HG03095 (cell line): ENCODE data around the gene S100A10.

Experiments
- ATAC-seq: cut with Tn5 transposase; IDR thresholded peaks from one replicate; pipeline ENCODE4 v1.9.1; 2021; ENCODE audit warnings: moderate library complexity; ENCODE audit not compliant: unreplicated experiment

Gene S100A10

DNA sequence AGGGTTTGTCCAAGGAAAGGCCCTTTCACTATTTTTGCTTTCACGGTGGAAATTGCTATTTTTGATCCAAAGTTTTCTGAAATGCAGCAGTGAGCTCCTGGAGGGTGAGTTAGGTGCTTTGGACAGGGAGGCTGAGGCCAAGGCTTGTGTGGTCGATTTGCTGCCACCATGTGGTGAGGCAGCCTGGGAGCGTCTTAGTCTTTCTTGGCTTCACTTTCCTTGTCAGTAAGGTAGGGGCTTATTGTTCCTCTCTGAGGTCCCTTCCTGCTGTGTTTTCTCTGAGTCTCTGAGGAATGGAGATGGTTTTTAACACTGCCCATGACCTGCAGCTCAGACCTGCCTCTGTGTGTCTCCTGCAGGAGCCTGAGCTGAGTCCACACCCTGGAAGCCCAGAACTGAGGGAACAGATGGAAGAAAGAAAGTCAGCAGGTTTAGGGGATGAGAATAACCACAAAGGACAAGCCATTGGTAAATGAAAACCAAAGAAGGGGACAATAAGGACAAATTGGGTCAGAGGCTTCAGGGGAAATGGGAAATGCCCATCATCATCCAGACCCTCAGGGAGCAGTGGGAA, 20.1 kb upstream of the S100A10 start:
- no peak for ATAC-seq

DNA sequence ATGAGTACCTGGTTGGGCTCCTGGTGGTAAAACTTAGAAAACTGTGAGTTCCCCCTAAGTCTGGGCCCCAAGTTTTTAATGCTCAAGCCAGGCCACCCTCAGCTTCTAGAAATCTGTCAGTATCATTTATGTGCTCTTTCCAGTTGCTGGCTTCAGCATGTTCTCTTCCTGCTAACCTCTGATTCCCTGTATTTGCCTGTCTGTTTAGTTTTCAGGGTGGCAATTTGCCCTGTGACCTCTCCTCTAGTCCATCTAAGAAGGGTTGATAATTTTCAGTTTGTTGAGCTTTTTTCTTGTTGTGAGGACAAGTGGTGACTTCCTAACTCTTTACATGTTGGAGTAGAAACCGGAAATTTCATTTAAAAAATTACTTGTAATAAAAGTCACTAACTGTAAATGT, 16.0 kb upstream of the S100A10 start:
- no peak for ATAC-seq

DNA sequence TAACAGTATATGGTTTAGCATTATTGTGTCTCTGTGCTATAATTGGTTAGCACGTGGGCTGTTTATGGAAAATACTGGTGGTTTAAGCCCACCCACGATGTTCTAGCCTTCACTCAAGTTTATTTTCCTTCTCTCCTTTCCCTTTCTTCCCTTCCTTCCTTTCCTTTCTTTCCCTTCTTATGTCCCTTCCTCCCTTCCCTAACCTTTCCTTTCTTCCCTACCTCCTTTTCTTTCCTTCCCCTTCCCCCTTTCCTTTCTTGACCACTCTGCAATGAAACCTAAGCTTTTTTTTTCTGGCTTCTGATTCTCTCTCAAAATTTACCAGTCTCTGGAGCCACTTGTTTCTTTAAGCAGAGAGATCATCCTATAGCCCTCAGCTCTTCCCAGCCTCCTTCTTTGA, 13.4 kb upstream of the S100A10 start:
- ATAC-seq: no peak

DNA sequence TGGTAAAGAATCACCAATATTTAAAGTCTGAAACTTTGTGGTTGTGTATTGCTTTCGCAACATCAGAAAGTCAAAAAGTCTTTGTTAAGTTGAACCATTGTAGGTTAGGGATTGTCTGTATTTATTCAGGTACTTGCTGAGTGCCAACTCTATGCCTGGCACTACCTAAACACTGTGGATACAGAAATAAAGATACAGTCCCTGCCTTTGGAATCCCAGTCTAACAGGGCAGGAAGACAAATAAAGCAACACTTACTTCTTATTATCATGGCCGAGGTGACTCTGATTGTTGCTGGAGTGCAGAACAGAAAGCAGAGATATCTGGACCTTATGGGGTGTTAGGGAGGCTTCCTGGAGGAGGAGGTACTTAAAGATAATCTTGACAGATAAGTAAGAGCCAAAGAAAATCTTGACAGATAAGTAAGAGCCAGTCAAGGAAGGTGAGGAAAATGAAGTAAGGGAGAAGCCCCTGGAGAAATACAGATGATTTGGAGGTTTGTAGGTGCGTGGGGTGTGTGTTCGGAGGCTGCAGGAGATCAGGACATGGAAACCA, 11.8 kb upstream of the S100A10 start:
- no peak for ATAC-seq

DNA sequence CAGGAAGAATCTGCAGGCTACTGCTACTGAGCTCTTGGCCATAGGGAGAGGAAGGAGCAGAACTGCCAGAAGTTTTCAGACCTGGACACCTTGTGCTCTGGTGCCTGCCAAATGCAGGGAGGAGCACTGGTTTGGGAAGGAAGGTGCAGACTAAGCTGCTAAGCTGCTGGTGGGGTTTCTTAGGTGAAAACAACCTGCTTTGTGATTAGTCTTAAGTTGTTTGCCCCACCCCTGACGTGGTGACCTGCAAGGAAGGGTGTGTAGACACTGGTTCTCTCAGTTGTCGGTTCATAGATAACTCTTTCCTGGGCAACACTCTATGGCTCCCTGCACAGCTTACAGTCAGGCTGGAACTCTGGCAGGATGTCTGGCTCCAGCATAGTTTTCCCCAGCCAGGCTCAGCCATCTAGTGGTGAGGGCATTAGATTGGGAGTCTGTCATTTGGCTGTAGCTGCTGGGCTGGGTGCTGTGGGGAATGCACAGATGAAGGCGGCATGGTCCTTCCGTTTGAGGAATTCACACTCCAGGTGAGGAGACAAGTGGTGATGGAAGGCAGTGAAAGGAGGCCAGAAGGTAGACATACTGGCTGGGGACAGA, 10.3 kb upstream of the S100A10 start:
- no peak for ATAC-seq

DNA sequence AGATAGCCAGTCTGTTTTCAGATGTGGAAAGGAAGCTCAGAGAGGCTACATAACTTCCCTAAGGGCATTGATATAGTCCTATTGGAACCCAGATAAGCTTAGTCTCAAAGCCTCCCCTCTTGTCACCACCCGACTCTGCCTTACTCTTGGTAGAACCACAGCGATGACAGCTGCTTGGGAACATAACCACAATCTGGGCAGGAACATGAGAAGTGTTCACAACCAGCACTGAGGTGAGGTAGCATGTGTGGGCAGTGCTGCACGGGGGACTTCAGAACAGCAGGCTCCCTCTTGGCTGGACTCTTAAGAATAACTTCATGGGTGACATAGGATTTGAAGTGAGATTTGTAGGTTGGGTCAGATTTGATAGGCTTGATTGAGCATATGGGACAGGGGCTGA, 9.3 kb upstream of the S100A10 start:
- no peak for ATAC-seq

DNA sequence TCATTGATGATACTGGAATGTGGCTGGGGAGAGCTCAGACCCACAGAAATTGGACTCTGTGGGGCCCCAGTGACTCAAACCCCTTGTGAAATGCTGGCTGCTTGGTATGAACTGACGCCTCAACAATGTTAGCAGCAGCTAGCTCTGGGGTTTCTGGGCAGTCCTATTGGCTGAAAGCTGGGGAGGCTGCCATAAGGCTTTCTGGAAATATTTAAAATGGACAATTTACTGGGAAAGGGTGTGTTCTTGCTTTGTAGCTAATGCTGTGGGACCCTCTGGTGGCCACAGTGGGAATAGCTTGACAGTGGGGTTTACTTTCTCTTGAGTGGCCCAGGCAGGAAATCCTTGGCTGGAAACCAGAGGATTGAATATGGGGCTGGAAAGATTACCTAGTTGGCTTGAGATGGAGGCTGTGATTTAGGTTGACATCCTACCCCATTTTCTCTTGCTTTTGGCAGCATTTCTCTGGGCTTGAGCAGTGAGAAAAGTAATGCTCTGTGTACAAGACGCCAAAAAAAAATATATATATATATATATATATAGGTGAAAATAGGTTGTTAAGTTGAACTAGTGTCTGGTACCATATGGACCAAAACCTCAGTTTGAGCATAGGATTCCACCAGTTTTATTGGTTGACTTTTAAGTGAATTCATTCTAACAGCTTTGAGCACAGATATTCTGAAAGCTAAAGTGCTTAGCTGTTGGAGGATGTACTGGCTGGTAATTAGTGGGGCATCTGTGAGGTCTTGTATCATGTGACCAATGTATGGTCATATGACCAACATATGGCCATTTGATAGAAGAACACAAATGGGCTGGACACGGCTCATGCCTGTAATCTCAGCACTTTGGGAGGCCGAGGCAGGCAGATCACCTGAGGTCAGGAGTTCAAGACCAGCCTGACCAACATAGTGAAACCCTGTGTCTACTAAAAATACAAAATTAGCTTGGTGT, 8.2 kb upstream of the S100A10 start:
- no peak for ATAC-seq

DNA sequence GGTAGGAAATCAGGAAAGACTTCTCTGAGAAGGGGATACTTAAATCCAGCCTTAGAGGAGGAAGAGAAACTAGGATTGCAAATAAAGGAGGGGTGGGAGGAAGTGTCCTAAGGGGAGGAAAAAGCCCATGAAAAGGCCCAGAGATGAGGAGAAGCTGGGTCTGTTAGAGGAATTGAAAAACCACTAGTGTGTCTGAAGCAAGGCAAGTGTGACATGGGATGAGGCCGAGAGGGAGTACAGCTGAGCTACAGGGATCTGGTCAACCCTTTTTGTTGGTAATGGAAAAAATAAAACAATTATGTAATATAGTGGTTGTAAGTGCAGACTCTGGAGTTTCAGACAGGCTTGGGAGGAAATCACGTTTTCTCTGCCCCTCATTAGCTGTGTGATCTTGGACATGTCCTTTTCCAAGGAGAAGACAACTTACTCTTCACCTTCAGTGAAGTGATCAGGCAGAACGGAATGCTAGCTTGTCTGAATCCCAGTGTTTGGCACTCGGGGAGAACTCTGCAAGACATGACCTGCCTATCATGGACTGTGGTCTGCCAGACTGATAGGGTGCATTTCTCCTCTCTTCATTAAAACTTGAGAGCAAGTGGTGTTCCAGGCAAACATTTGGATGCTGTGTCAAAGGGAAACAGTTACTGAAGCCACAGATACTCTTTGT, 7.4 kb upstream of the S100A10 start:
- ATAC-seq: no peak

DNA sequence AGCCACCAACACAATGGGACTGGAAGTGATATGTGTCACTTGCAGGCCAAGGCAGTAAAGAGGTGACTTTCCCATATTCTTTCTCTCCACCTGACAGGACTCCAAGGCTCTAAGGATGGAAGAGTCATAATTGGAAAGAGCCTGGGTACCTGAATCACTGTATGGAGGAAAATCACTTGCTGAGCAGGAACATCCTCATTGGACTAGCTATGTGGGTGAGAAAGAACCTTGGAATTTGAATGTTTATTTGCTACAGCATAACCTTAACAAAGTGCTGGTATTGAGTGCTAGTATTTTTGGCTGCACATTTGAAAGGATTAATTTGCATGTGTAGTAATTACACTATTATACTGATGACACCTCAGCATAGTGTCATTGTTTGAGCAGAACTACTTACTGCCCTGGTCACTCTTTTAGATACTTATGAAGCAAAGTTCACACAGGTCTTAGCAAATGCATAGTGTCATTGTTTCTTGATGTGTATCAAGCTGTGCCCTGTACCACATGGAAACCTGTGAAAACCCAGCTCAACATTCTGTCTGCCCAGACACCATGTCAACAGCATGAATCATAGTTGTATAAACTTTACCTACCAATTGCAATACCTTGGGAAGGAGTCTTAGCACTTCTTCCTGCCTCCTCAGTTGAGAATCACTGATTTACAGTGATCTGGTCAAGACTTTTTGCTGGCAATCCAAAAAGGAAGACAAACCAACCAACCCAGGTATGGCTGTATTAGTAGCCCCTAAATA, 5.1 kb upstream of the S100A10 start:
- no peak for ATAC-seq

DNA sequence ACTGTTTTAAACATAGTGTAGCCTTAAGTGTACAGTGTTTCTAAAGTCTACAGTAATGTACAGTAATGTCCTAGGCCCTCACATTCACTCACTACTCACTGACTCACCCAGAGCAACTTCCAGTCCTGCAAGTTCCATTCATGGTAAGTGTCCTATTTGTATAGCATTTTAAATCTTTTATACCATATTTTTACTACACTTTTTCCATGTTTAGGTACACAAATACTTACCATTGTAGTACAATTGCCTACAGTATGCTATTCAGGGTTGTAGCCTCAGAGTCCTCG, 3.6 kb upstream of the S100A10 start:
- no peak for ATAC-seq

DNA sequence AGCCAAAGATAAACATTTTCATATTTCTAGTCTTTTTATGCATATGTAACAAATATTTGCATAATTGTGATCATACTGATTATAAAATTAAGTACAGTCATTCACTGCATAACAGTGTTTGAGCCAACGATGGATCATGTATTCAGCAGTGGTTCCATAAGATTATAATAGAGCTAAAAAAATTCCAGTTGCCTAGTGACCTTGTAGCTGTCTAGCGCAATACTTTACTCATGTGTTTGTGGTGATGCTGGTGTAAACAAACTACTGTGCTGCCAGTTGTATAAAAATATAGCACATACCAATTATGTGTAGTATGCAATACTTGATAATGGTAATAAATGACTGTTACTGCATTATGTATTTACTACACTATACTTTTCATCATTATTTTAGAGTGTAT, 2.1 kb upstream of the S100A10 start:
- ATAC-seq: no peak

DNA sequence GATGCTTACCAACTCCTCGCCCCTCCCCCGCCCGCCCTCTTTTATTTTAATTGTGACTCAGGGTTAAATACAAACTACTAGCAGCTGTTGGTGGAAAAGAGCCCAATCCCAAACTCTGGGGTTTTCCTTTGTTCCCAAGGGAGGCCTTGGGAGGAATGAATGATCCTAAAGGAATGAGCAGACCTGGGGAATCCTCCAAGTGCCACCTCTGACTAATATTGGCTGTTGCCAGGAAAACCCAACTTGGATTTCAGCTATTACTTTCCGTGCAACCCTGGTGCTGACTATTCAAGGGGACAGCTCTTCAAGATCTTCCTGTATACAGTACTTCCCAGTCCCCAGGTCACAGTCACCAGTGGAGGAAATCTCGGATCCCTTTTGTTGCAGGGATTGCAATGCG, 1.3 kb upstream of the S100A10 start:
- ATAC-seq: no peak

DNA sequence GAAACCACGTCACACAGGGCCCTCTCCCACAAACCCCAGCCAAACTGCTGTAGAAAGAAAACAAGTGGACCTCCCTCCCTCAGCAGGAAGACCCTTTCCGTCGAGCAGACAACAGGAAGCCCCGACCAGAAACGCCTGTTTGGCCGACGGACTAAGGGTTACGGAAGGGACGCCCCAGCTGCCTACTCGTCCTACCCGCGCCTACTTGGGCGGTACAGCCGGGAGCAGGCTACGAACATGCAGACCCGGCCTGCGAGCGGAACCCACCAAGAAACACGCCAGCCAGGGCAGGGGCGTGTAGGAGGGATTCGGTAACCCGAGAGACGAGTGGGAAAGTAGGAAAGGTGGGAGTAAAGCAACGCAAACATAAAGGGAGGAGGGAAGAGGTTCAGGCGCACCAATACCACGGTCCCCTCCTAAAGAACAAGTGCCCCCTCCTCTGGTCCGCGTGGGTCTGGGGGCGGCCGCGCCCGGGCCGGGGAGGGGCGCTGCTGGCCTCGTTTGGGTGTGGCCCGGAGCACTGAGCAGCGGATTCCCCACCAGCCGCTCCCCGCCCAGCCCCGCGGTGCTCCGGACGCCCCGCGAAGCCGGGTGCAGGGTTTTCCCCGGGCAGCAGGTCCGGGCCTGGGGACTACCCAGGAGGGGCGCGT, 450 bp downstream of the S100A10 start:
- ATAC-seq: no peak

DNA sequence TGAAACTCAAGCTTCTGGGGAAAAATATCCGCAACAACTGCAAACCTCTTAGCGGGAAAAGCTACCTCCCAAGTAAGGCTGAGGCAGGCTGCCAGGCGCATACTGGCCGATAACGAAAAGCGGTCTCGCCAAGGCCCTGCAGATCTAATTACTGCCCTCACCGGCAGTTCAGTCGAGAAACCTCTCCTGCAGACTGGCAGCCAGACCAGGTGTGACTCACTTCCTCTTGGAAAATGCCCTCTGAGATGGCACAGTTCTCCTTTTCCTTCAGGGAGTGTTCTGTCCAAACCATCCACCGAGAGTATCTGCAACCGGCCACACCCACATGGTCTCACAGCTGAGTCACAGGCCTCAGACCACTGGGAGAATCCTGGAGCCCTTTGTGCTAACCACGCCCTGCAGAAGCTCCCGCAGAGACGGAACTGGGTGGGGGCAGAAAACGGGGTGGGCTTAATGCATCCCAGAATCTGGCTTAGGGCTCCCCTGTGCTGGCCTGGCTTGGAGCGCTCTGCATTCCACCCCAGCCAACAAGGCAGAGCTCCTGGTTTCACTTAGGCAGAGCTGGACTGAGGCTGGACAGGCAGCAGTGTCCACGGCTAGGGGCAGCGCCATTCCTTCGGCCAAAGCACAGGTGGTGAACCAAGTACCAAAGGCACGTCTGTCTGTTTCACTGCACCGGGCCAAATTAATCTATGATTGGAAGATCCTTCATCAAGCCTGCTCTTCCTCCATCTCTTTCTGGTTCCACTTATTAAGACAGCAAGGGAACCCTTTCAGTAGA, 1.2 kb downstream of the S100A10 start:
- no peak for ATAC-seq

DNA sequence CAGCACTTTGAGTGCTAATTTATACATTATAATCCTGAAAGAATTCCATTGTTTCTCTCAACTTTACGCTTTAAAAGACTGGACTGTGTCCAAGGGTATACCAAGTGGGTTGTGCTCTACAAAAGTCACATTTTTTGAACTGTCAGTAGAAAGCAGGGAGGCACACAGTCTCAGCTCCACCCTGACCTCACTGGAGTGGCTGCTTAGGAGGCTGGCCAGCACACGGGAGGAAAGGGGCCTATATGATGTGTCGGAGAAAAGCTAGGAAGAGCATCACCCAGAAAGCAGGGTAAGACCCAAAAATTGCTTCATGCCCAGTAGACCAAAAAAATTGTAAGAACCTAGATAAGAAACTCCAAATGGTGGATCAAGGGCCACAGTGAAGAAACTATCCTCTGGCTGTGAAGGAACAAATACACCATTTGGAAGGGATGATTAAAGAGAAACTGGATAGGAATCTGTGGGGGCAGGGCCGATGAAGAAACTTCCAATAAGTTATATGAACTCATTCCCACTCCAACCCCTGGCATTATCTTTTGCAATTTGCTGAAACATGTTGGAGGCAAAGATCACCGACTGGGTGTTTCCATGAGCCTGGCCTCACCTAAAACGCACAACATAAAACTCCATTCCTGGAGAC, 1.9 kb downstream of the S100A10 start:
- no peak for ATAC-seq

DNA sequence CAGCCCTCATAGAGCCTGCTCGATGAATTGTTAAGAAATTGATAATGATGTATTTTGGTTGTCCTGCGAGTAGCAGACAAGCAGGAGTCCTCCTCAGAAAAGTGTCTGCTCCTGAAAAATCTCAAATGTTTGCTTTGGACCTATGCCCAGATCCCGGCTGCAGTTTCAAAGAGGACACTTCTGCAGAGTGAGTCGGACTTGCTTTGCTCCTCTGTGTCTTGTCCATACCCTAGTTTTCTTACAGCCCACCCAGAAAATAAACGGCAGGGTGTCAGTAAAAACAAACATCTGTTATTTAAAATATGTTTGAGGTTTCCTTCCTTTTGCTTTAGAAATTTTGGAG, 2.8 kb downstream of the S100A10 start:
- no peak for ATAC-seq

DNA sequence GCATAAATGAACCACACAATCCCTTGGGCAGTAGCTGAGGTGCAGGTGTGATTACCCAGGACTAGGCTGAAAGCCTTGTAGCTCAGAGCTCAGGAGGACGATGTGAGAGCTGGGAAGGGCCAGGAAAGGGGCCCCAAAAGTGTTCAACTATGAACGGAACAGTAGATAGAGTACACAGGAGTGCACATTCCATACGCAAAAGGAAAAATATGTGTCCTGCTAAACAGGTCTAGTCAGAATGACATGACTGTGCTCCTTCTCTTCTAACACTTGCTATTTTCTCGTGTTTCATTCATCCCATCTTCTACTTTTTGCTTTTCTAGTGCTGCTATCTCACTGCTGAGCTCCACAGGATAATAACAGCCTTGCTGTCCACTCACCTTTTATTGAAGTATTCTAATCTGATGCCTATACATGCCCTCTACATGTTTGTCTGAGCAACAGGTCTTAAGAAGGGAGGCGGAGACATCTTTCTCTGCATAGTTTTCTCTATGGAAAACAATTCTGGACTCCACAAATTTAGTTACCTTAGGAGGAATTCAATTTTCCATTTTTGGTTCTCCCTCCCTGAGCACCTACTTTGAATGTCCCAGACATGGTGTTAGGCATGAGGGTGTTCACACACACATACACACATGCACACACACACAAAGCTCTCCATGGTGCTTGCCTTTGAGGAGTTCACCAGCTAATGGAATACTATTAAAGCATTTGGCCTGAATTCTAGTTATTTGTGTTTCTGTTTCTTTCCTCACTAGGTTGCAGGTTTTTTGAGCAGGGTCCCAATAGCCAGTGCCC, 3.4 kb downstream of the S100A10 start:
- no peak for ATAC-seq

DNA sequence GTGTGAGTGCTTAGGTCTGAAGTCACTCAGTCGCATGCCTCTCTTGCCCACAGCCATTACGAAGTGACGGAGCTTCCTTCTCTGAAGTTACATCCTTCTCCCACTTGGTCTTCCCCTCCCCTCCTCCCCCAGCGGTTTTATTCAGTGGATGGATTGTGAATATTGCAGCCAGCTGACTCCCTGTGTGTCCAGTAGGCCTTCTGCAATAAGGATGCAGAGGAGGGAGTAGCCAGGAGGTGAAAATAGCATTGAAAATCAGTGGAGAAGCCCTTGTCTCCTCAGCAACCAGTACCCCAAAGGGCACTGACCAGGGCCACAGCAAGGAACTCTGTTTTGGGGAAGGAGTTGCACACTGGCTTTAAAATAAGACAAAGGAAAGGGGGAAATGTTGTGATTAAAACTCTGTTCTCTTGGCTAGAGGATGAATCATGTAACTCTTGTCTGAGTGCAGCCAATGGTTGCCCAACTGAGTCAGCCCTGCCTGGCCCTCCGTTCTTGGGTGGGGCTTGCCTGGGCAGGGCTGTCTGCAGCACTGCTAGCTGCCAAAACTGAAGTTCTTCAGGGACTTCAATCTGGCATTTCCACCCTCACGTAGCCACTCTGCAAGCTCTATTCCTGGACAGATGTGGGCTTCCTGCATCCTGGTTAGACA, 4.3 kb downstream of the S100A10 start:
- ATAC-seq: no peak
